Ishikawa (cell line): ENCODE data around the gene PRKCB.

Source experiments
- CEBPB ChIP-seq: IDR thresholded peaks from 2 replicates; pipeline ENCODE4 v1.6.1; 2012
- CREB1 ChIP-seq: IDR thresholded peaks from 2 replicates; pipeline ENCODE4 v1.6.1; 2012; ENCODE audit warnings: low read depth
- EGR1 ChIP-seq: IDR thresholded peaks from 2 replicates; pipeline ENCODE4 v1.6.1; 2012
- EP300 ChIP-seq: IDR thresholded peaks from 2 replicates; pipeline ENCODE4 v1.6.1; 2012; ENCODE audit warnings: borderline replicate concordance
- RAD21 ChIP-seq: IDR thresholded peaks from 2 replicates; pipeline ENCODE4 v1.6.1; 2012; ENCODE audit warnings: low read depth
- REST ChIP-seq: IDR thresholded peaks from 2 replicates; pipeline ENCODE4 v1.6.1; 2012; ENCODE audit warnings: low read depth, mild to moderate bottlenecking
- TAF1 ChIP-seq: IDR thresholded peaks from 2 replicates; pipeline ENCODE4 v1.6.1; 2012; ENCODE audit warnings: low read depth, mild to moderate bottlenecking
- TCF12 ChIP-seq: IDR thresholded peaks from 2 replicates; pipeline ENCODE4 v1.6.1; 2012; ENCODE audit warnings: low read depth
- YY1 ChIP-seq: IDR thresholded peaks from 2 replicates; pipeline ENCODE4 v1.6.1; 2012; ENCODE audit warnings: low read depth
- TF ChIP-seq, protein P1 (sequence below): IDR thresholded peaks from 2 replicates; pipeline ENCODE4 v1.6.1; 2012

- no peak for TF ChIP-seq TCF12
- TF ChIP-seq YY1, result no peak
- no peak for TF ChIP-seq CEBPB
- no peak for TF ChIP-seq TAF1
- TF ChIP-seq RAD21, result no peak
- TF ChIP-seq EGR1, result no peak
- TF ChIP-seq REST, result no peak
- TF ChIP-seq EP300, result no peak
- TF ChIP-seq, protein P1, sequence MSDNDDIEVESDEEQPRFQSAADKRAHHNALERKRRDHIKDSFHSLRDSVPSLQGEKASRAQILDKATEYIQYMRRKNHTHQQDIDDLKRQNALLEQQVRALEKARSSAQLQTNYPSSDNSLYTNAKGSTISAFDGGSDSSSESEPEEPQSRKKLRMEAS, result no peak
- no peak for TF ChIP-seq CREB1
These were observed 287.5 kb downstream of the PRKCB start for GRCh38 chr16:24123275-24123674.
